GM21786 (cell line): ENCODE results near the gene XRRA1.
"Not testable (repeated sequence)": the region's sequence is repeated elsewhere in the genome, so short reads cannot be mapped to it uniquely, and the experiment has no call there.

Experiments used
- ATAC-seq: cut with Tn5 transposase; IDR thresholded peaks from one replicate; pipeline ENCODE4 v1.9.1; 2021; ENCODE audit not compliant: unreplicated experiment

Gene XRRA1

GRCh38 chr11:74839446-74839845 is 109.4 kb downstream of the XRRA1 start:
- no peak for ATAC-seq

DNA sequence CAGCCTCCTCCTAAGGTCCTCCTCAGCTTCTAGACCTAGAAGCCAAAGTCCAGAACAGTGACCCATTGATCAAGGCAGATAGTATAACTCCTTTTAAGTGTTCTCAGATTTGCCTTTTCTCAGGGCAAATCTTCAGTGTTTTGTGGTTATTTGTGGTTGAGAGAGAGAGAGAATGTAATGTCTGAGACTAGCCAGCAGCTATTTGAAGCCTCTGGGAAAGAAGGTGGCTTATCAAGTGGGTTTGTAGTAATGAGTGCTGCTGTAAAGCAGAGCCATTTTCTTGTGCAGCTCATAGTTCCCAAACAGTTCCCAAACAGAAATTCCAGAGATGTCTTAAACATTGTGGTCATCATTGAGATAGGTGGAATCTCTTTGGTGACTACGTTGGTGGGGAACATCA is 110.7 kb downstream of the XRRA1 start:
- no peak for ATAC-seq

GRCh38 chr11:74837191-74837590 is 111.7 kb downstream of the XRRA1 start:
- ATAC-seq: no peak

DNA sequence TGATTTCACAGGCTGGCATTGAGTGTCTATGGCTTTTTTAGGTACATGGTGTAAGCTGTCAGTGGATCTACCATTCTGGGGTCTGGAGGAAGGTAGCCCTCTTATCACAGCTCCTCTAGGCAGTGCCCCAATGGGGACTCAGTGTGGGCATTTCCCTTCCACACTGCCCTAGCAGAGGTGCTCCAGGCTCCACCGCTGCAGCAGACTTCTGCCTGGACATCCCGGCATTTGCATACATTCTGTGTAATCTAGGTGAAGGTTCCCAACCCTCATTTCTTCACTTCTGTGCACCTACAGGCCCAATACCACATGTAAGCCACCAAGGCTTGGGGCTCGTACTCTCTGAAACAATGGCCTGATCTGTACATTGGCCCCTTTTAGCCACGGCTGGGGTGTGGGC is 122.0 kb downstream of the XRRA1 start:
- ATAC-seq: no peak

- not testable (repeated sequence) for ATAC-seq
Measured at GRCh38 chr11:74825596-74825995, 123.3 kb downstream of the XRRA1 start.

DNA sequence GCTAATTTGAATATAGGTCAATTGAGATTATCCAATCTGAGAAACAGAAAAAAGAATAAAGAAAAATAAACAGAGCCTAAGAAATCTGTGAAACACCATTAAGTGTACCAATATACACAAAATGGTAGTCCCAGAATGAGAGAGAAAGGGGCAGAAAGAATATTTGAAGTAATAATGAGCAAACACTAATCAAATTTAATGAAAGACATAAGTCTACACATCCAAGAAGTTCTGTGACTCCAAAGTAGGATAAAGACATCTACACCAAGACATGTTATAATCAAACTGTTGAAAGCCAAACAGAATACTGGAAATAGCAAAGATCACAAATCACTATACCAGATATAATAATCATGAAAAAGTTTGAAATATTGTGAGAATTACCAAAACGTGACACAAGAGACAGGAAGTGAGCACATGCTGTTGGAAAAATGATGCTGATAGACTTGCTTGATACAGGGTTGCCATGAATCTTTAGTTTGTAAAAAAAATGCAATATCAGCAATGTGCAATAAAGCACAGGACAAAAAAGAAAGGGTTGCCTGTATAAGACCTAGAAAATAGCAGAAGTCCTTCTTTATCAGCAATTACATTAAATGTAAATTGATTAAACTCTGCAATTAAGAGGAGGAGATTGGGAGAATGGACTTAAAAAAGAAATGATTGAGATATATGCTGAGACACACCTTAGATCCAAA is 124.5 kb downstream of the XRRA1 start:
- no peak for ATAC-seq

DNA sequence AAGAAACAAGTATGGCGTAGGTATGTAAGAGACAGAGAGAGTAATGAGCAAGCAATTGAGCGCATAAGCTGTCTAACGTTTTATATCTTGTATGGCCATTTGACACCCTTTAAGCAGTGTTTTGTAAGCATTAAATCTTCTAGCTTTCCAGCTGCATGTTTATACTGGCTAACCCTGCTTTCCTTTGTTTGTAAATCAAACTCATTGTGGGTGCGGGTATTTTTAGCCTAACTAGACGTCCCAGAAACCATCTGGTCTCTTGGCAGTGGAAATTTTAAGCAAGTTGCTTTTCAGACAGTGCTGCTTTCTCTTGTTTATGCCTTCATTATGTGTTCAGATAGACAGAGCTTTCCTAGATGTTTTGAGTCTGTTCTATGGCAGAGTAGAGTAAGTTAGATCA is 126.7 kb downstream of the XRRA1 start:
- ATAC-seq: no peak

DNA sequence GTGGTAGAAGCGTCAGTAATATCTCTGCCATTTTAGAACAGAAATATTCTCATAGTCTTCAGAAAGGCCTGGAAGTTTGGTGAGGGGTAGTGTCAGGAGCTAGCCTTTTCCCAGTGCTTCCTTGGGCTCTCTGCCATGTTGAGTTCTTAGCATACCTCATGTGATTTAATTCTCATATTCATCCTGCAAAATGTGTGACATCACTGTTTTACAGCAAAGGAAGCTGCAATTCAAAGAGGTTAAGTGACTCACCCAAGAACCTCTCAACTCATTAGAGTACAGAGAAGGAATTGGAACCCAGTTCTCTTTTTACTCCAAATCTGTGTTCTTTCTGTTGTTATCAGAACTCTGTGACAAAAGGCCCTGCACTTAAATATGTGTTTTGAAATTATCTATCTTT is 128.1 kb downstream of the XRRA1 start:
- ATAC-seq: no peak

GRCh38 chr11:74819400-74819799 is 129.5 kb downstream of the XRRA1 start:
- no peak for ATAC-seq

- no peak for ATAC-seq
Measured at GRCh38 chr11:74818283-74818946, 130.5 kb downstream of the XRRA1 start.

DNA sequence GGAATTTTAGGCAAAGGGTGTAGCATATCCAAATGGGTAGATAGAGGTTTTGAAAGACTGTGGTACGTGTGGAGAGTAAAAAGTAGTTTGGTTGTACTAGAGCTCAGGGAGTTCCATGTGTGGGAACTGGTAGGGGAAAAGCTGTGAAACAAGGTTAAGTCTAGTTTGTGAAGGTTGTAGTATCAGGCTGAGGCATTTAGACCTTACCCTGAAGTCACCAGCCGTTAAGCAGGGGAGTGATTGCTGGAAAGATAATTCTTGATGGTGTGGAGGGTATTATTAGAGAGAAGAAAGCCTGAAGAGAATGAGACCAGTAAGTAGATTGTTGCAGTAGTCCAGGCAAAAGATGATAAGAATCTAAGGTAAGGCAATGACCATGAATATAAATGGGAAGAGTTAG is 132.2 kb downstream of the XRRA1 start:
- ATAC-seq: no peak

GRCh38 chr11:74815966-74816365 is 132.9 kb downstream of the XRRA1 start:
- ATAC-seq: no peak

DNA sequence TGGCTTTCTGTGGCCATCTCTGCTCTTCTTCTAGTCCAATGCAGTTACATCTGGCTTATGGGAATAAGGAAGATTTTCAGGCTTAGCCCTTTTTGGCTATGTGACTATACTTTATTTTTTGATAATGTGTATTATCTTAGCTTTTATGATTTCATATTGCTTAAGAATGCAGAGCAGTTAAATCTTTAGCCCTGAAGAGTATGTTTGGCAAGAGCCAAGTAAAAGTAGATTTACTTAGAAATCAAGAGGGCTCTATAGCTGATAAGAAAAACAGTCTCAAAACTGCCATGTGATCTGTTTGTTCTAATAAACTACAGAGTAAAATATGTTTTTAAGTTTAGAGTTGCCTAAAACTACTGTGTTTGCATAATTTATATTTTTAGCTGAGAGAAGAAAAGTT is 139.1 kb downstream of the XRRA1 start:
- no peak for ATAC-seq

DNA sequence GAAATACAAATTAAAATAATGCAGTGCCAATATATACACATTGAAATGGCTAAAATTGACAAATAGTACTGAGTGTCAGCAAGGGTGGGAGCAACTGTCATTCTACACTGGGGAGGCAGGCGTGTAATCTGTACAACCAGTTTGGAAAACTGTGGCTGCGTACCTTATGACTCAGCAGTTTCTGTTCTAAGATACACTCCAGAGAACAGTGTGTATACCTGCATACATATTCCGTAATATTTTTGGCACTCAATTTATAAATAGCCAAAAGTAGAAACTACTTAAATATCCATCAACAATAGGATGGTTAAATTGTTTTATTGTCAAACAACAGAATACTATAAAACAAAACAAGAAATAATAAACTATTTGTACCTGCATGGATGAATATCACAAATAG is 142.6 kb downstream of the XRRA1 start:
- no peak for ATAC-seq

GRCh38 chr11:74791333-74792100 is 157.4 kb downstream of the XRRA1 start:
- ATAC-seq: no peak
